GM18508 (cell line): ENCODE measurements around the gene MEGF9.

ENCODE experiments used
- ATAC-seq: cut with Tn5 transposase; IDR thresholded peaks from one replicate; pipeline ENCODE4 v1.9.1; 2021; ENCODE audit warnings: moderate number of reproducible peaks; ENCODE audit not compliant: insufficient read depth, unreplicated experiment

Gene MEGF9

DNA sequence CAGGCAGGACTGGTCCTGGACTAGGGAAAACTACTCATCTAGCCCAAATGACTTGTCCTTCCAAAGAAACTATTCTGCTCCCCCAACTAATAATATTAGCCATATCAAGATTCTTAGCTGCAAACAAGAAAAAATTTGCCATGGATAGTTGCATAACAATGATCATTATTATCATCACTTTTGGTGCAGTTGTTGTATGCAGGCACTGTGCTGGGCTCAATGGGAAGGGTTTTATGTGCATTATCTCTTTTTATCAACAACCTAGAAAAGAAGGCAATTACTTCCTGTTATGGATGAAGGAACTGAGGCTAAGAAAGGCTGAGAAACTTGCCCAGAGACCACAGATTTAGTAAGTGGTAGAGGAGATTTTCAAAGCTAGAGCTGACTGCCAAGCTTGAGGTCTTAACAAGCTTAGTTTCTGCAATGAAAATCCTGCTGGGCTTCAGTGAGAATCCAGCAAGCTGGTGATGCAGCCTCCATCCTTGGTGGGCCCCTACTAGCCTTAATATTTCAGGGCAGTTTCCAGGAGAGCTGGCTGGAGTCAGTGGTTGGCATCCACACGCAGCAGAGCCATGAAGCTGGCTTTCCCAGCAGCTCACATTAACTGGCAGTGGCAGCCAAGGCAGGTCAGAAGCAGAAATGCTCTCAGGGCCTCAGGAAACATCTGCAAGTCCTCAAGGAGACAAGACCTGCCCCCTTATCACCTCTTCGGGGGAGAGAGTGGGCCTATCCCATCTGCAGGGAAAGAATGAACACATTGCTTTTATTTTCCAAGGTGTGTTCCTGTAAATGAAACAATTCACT is 20.5 kb upstream of the MEGF9 start:
- no peak for ATAC-seq

- no peak for ATAC-seq
Observed at GRCh38 chr9:120733190-120733589, 18.9 kb upstream of the MEGF9 start.

DNA sequence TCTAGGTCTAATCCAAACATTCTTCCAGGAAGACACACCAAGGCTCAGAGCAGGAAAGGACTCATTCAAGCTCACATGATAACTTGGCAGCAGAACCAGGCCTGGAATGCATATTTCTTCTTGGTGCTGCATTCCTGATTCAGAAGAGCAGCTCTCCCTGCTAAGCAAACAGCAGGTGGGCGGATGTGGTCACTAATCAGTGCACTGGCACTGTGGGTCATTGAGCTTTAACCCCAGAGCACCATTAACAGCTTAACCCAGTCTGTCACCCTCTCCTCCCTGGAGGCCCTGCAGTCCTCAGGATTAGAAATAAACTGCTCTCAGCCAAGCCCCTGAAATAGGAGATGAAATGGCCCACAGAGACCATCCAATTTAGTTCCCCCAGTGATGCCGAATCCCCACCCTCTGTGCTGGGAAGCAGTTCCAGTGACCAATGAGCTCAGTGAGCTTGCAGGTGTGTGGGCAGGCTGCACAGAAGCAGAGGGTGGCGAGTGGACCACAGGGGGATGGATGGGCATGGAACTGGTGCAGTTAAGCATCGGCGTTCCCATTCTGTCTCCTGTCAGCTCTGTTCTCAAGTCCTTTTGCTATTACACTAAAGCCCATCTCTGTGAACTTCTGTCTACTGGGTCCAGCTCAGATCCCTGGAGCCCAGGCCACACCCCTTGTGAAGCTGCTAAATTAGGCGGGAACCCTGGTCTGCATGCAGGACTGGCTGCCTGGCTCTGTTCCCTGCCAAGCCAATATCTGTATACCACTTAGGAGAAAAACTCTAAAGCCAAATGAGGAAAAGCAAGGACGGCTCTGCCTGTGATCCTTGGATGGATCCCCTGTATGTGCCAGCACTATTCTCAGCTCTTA is 16.6 kb upstream of the MEGF9 start:
- no peak for ATAC-seq

GRCh38 chr9:120729791-120730241 is 15.5 kb upstream of the MEGF9 start:
- ATAC-seq, result no peak

DNA sequence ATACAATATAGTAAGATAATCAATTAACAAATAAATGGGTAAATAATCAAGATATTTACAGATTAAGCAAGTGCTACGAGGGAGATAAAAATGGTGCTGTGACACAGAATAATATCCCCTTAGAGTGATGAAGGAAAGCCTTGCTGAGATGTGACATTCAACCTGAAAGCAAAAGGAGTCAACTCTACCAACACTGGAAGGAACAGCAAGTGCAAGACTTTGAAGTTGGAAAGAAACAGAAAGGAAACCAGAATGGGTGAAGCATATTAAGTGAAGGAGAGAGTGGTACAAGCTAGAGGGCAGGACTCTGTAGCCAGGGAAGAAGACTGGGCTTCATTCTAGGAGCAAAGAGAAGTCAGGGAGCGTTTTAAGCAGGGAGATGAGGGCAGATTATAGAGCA is 12.2 kb upstream of the MEGF9 start:
- ATAC-seq, result no peak

DNA sequence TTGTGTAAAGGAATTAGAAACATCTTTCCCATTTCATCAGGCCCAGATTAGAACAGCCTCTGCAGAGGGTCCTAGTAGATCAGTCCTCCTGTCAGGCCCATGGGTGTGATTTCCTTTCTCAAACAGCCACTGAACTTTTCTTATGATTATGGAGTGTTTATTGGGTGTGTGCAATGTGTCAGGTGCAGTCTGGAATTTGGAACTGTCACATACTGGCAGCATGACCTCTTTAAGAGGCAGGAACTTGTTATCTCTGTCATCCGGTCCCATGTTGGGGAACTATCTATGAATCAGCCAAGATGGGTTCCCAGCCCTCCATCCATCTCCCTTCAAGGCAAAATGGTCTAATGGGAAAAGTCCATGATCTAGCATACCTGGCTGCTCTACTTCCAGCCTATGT is 11.6 kb upstream of the MEGF9 start:
- no peak for ATAC-seq

GRCh38 chr9:120724757-120725400 is 10.6 kb upstream of the MEGF9 start:
- ATAC-seq, result no peak

GRCh38 chr9:120723565-120723964 is 9.3 kb upstream of the MEGF9 start:
- ATAC-seq, result no peak

DNA sequence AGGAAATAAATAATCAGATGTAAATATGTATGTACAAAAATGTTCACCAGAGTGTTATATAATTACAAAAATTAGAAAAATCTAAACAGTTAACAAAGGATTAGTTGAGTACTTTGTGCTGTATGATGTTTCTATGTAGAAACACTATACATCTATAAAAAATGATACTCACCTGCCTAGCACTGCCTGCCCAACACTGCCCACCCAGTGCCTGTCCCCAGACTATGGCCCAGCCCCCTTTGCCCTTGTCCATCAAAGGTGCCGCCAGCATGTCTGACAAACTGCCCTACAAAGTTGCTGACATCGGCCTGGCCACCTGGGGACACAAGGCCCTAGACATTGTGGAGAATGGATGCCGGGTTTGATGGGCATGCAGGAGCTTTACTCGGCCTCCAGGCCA is 6.1 kb upstream of the MEGF9 start:
- no peak for ATAC-seq

DNA sequence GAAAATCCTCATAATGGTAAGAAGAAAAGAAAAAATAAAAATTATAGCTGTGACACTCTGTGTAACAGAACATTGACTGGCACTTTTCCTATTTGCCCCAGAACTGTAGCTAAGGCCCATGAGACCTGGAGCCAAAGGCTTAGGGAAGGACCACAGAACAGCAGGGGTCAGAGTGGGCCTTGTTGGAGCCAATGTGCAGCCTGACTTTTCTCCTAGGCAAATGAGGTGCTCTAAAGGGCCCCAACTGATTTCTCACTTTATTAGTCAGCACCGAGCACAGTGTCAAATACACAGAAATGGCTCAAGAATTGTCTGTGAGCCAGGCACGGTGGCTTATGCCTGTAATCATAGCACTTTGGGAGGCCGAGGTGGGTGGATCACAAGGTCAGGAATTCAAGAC is 4.0 kb upstream of the MEGF9 start:
- ATAC-seq, result no peak

DNA sequence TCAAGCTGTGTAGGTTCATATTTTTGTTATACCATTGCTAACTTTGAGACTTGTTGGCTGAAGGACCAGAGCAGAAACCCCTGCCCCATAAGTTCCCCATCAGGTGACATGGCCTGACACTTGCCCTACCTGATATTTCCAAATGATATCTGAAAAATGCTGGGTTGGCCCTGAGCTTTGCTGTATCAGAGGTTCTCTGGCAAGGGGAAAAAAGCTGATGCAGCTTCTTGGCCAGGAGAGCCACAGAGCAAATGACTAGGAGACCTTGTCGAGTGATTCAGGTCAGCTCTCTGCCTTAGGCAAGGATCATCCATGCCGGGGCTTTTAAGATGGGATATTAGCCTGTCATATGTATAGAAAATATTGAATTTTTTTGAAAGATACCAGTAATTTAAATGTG is 2.9 kb upstream of the MEGF9 start:
- no peak for ATAC-seq

DNA sequence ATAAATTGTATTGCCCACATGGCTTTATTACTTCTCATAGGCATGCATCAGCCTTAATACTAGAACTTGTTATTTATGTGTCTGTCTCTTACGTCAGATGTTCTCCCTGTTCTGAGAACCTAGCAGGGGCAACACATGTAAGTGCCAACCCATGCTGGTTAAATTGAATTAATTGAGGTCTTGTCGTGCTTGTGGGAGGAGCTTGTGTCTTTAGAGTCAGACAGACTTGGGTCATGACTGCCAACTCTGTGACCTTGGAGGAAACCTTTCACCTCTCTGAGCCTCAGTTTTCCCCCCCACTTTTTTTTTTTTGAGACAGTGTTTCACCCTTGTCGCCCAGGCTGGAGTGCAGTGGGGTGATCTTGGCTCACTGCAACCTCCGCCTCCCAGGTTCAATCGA is 2.2 kb upstream of the MEGF9 start:
- ATAC-seq, result no peak

- no peak for ATAC-seq
Observed at GRCh38 chr9:120715389-120715924, 1.2 kb upstream of the MEGF9 start.

DNA sequence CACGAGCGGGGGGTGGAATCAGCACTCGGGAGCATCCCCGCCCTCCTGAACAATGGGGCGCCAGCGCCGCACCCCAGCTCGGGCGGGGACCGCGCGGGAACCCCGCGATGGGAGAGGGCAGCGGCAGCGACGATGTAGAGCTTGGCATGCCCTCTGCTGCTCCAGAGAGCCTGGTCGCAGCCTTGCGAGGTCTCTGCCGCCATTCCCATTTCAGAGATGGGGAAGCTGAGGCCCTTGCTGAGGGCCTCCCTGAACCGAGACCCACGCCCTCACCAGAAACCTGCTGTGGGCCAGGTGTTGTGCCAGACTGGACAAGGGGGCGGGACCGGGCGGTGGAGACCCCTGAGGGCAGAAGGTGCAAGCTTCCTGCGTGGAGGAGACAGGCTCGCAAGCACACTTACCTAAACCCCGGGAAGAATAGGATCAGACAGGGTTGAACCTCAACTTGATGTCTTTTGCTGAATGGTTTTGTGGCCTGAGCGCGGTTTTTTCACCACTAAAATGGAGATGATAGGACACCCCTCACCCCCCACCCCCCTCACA is 647 bp upstream of the MEGF9 start:
- ATAC-seq, result no peak

- no peak for ATAC-seq
Observed at GRCh38 chr9:120713257-120714087, 798 bp downstream of the MEGF9 start.

DNA sequence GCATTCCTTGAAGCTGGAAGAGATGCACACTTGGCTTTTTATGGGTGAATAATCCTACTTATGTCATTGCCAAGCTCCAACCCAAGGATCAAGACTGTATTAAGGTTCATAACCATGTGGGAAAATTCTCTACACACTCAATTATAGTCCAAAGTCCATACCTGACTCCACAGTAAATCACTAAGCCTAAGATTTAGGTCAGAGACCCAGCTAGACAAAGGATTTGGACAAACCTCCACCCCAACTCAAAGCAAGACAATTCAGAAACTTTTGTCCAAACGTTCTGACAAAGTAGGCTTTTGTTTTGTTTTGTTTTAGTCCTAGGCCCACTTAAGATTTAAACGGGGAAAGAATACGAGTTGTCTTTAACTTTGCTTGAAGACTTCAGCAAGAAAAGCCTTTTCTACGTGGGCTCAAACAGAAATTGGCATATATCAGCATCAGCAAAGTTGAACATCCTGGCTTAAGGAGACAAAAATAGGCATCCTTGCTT is 1.7 kb downstream of the MEGF9 start:
- ATAC-seq, result no peak

DNA sequence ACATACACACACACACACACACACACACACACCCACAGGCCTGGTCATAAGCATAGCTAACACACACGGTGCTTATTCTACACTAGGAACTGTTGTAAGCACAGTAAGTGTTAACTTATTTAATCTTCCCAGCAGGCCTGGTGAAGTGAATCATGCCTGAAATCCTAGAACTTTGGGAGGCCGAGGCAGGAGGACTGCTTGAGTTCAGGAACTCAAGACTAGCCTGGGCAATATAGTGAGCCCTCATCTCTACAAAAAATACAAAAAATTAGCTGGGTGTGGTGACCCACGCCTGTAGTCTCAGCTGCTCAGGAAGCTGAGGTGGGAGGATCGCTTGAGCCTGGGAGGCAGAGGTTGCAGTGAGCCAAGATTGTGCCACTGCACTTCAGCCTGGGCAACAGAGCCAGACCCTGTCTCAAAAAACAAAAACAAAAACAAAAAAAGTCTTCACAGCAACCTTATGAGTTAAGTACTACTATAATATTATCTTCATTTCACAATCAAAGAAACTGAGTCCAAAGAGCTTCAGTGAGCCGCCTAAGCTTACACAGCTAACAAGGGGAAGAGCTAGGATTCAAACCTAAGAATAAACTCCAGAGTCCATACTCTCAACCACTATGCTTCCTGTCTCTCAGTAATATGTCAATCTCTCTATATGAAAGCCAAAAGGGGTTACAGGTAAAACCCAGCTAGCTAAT is 2.3 kb downstream of the MEGF9 start:
- no peak for ATAC-seq

DNA sequence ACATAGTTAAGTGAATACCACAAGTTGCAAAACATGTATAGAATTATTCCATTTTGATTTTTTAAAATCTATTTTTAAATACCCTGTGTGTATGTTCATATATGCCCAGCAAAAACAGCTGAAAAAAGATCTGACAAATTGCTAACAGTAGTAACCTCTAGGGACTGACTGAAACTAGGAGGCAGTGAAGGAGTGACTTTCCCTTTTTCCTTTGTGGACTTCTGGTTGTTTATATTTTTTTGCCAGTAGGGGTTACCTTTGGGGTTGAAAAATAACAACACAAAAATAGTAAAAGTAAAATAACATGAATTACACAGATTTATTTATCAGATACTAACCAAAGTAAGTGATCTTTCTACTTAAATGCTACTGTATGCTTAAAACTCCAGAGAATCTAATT is 2.9 kb downstream of the MEGF9 start:
- no peak for ATAC-seq
